ENCODE measurements around the gene CD79A.

Gene CD79A

GRCh38 chr19:41929536-41930071 lies 52.5 kb downstream of the CD79A start:
- DNase-seq (ENCODE audit: low read depth in 2 of 3, low spot score in 1 of 3), result no peak

GRCh38 chr19:41930322-41930722 lies 53.2 kb downstream of the CD79A start:
- no peak for DNase-seq (ENCODE audit: low read depth in 2 of 3, low spot score in 1 of 3)

All from stimulated activated CD4-positive, alpha-beta T cell treated with anti-CD3 and anti-CD28 coated beads, Interleukin-12 subunit alpha, Interleukin-12 subunit beta, amount 100 ng/mL, for 48 hours (primary cell).